IPS-20b (cell line): ENCODE data around the gene PTPA.
A peak's percentile ranks its signal among the peaks of the same experiment; 100 is the strongest.

Experiments used
- H3K27ac ChIP-seq: one replicate; pipeline ENCODE4 v1.5.1; 2013; ENCODE audit warnings: low read length
- H3K27me3 ChIP-seq: 2 replicates; pipeline ENCODE4 v1.6.1; 2013; ENCODE audit warnings: mild to moderate bottlenecking, low read length, inconsistent platforms; ENCODE audit not compliant: insufficient read depth
- H3K36me3 ChIP-seq: 2 replicates; pipeline ENCODE4 v1.6.1; 2013; ENCODE audit warnings: low read depth, mild to moderate bottlenecking, inconsistent platforms, low read length, moderate library complexity; ENCODE audit not compliant: insufficient read depth
- H3K4me1 ChIP-seq: 2 replicates; pipeline ENCODE4 v1.6.1; 2013; ENCODE audit warnings: mild to moderate bottlenecking, control low read depth, inconsistent platforms, low read length, moderate library complexity; ENCODE audit not compliant: insufficient read depth
- H3K4me3 ChIP-seq: 2 replicates; pipeline ENCODE4 v1.5.1; 2013; ENCODE audit warnings: mild to moderate bottlenecking, low read length, inconsistent platforms
- H3K9ac ChIP-seq: 2 replicates; pipeline ENCODE4 v1.6.1; 2013; ENCODE audit warnings: low read depth, mild to moderate bottlenecking, inconsistent platforms, low read length, moderate library complexity
- H3K9me3 ChIP-seq: 2 replicates; pipeline ENCODE4 v1.6.1; 2013; ENCODE audit warnings: mild to moderate bottlenecking, low read depth, low read length, inconsistent platforms; ENCODE audit not compliant: insufficient read depth

Gene PTPA

DNA sequence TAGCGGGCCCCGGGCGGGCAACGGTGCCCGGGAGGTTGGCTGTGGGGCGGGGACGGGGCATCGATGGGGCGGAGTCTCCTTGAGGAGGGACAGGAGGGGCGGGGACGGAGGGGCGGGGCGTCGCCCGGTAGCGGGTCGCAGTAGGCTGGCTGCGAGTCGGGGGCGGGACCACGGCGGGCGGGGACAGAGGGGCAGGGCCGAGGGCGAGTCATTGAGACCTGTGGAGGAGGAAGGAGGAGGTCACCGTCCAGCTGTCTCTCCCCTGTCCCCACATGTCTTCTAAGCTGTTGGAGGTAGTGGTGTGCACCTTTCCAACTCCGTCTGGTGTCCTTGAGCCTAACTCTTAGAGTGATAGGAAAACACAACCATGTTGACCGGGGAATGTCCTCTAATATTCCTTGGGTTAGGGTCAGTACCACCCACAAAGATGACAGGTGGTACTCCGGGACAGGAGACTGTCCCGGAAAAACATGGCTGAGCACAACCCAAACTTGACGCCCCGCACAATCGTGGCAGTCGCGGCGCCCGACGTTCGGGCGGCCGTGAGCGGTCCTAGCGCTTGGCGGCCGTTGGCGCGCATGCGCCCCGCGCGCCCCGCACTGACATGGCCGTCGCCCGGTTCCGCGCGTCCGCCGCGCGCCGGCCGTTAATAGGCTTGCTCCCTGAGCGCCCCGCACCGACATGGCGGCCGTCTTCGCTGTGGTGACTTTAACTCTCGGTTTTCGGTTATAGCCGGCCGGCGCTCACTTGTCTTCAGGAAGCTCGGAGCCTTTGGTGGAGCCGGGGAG, at the start of gene PTPA, which contains the start of gene CRAT:
TSS of gene PTPA (plus strand) at position 676 of the 788 bp plus-strand sequence. CDS start 186 bp downstream, outside the sequence.
TSS of gene CRAT (minus strand) at position 54 of the 788 bp plus-strand sequence. CDS start 284 bp downstream, outside the sequence.
- Histone ChIP-seq H3K4me3 (peak within 1 kb of the TSS; percentile 82), H3K36me3 (no peaks in the 10 kb centered on the region), H3K9me3 (no peaks in the 10 kb centered on the region), H3K9ac (peak within 1 kb of the TSS; percentile 75), H3K27ac (peak within 1 kb of the TSS; percentile 98), H3K27me3 (peaks cover 20% of the 10 kb centered on the region), H3K4me1 (no peaks in the 10 kb centered on the region)

- Histone ChIP-seq H3K9me3 (no peaks in the 10 kb centered on the region), H3K36me3 (peaks cover 53% of the 10 kb centered on the region), H3K4me3 (no peak overlapping the region), H3K4me1 (no peaks in the 10 kb centered on the region), H3K9ac (no peak overlapping the region), H3K27me3 (no peaks in the 10 kb centered on the region), H3K27ac (no peak overlapping the region)
Measured at GRCh38 chr9:129063061-129063460, 48.2 kb upstream of the PTPA start.

- H3K27me3 ChIP-seq, result no peaks in the 10 kb centered on the region
- H3K4me1 ChIP-seq, result no peaks in the 10 kb centered on the region
- no peak overlapping the region for H3K4me3 ChIP-seq
- H3K9me3 ChIP-seq, result no peaks in the 10 kb centered on the region
- peaks cover 59% of the 10 kb centered on the region for H3K36me3 ChIP-seq
- no peak overlapping the region for H3K27ac ChIP-seq
- no peak overlapping the region for H3K9ac ChIP-seq
Measured at GRCh38 chr9:129064499-129064908, 46.7 kb upstream of the PTPA start.

- Histone ChIP-seq H3K36me3 (peaks cover 42% of the 10 kb centered on the region), H3K9me3 (no peaks in the 10 kb centered on the region), H3K27me3 (no peaks in the 10 kb centered on the region), H3K27ac (no peak overlapping the region), H3K9ac (no peak overlapping the region), H3K4me3 (no peak overlapping the region), H3K4me1 (peaks cover 10% of the 10 kb centered on the region)
Measured at GRCh38 chr9:129068110-129068509, 43.1 kb upstream of the PTPA start.

- no peak overlapping the region for H3K9ac ChIP-seq
- no peak overlapping the region for H3K27ac ChIP-seq
- H3K4me1 ChIP-seq, result peaks cover 10% of the 10 kb centered on the region
- peaks cover 38% of the 10 kb centered on the region for H3K36me3 ChIP-seq
- H3K27me3 ChIP-seq, result no peaks in the 10 kb centered on the region
- H3K4me3 ChIP-seq, result no peak overlapping the region
- no peaks in the 10 kb centered on the region for H3K9me3 ChIP-seq
Measured at GRCh38 chr9:129068990-129069861, 42.0 kb upstream of the PTPA start.

- Histone ChIP-seq H3K4me1 (peaks cover 10% of the 10 kb centered on the region), H3K4me3 (no peak overlapping the region), H3K9ac (0 out of 2 replicates have a peak overlapping the region, but pooled peaks have one; percentile 15), H3K27ac (no peak overlapping the region), H3K27me3 (no peaks in the 10 kb centered on the region), H3K9me3 (no peaks in the 10 kb centered on the region), H3K36me3 (peaks cover 30% of the 10 kb centered on the region)
Measured at GRCh38 chr9:129069862-129070641, 41.2 kb upstream of the PTPA start.

DNA sequence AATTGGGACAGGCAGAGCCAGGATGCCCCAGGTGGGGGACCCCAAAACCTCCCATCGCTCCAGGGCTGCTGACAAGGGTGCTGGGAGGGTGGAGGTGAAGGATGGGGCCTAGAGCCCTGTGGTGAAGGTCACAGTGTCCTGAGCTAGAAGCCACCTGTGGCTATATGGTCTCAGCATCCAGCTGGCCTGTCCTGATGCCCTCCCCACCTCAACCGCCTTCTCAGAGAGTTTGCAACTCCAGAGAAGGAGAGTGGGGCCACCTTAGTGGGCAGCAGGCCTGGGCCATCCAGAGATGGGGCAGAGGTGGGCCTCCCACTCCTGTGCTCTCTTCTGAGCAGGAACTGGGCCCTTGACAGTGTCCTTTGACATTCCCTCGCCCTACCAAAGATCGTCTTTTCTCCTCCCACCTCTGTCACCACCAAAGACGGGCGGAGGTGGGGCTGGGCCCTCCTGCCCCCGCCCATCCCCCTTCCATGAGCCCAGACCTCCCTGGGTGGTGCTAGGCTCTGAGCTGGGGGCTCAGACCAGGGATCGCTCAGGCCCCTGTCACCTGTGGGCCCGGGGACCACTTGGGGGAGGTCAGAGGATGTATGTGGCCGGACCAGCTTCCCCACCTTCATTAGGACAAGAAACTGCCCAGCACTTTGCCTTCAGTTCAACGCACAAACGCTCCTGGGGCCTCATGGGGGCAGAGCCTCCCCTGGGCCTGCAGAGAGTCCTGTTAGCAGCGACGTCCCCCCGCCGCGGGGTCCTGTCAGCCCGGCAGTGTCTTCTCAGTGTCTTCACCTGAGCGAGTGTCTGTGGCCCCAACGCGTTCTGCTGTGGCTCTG, 40.3 kb upstream of the PTPA start:
- Histone ChIP-seq H3K36me3 (peaks cover 23% of the 10 kb centered on the region), H3K4me3 (no peak overlapping the region), H3K4me1 (peaks cover 10% of the 10 kb centered on the region), H3K9ac (peak overlapping the region; percentile 56; the same call in 1 of the 2 replicates), H3K9me3 (no peaks in the 10 kb centered on the region), H3K27me3 (no peaks in the 10 kb centered on the region), H3K27ac (peak overlapping the region; percentile 73)

DNA sequence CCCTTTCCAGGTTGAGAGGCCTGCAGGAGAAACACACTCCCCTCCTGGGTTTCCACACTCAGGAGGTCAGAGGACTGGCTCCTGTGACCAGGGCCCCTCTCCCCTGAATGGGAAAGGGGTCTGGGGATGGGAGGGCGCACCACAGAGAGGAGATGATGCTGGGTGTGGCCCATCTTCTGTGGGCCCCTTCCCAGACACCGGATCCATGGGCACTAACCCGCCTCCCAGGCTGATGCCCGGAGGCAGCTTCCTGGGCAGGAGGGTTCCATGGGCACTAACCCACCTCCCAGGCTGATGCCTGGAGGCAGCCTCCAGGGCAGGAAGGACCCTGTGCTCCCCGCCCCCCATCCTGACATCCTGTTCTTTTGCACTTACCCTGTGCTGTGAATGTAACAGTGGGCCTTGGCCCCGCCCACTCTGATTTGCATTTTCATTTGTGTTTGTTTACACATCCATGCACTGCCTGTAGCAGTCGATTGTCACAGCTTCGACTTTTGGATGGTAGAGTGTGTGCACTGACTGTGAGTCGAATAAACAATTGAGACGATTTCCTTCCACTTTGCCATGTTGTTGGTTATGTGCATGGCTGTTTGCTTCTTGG, 39.6 kb upstream of the PTPA start:
- peak overlapping the region; percentile 25; the same call in 1 of the 2 replicates for H3K4me3 ChIP-seq
- H3K27me3 ChIP-seq, result no peaks in the 10 kb centered on the region
- H3K4me1 ChIP-seq, result peaks cover 10% of the 10 kb centered on the region
- no peaks in the 10 kb centered on the region for H3K9me3 ChIP-seq
- H3K9ac ChIP-seq, result peak overlapping the region; percentile 56; the same call in 1 of the 2 replicates
- peak overlapping the region; percentile 73 for H3K27ac ChIP-seq
- peaks cover 21% of the 10 kb centered on the region for H3K36me3 ChIP-seq

- H3K27me3 ChIP-seq, result no peaks in the 10 kb centered on the region
- no peak overlapping the region for H3K9ac ChIP-seq
- peaks cover 10% of the 10 kb centered on the region for H3K4me1 ChIP-seq
- H3K4me3 ChIP-seq, result peak overlapping the region; percentile 25; the same call in 1 of the 2 replicates
- H3K9me3 ChIP-seq, result no peaks in the 10 kb centered on the region
- H3K27ac ChIP-seq, result no peak overlapping the region
- H3K36me3 ChIP-seq, result peaks cover 18% of the 10 kb centered on the region
Measured at GRCh38 chr9:129072171-129072570, 39.0 kb upstream of the PTPA start.

GRCh38 chr9:129073404-129073803, 37.8 kb upstream of the PTPA start:
- no peak overlapping the region for H3K9ac ChIP-seq
- peaks cover 6% of the 10 kb centered on the region; the same call in 1 of the 2 replicates for H3K36me3 ChIP-seq
- no peaks in the 10 kb centered on the region for H3K9me3 ChIP-seq
- H3K4me3 ChIP-seq, result no peak overlapping the region
- no peaks in the 10 kb centered on the region for H3K27me3 ChIP-seq
- H3K4me1 ChIP-seq, result peaks cover 10% of the 10 kb centered on the region
- H3K27ac ChIP-seq, result no peak overlapping the region
